ACHN (cell line): ENCODE measurements around the gene MGAT4A.

ENCODE experiments used
- DNase-seq: peaks from one replicate; pipeline ENCODE4 v3.0.0-alpha.2; 2015
- in situ Hi-C: cut with HindIII; loops from 2 replicates; pipeline ENCODE4 v1.10.0; 2017; ENCODE audit warnings: low sequenced_read_pairs, low pct_ligation_motif_present, low pct_unique_long_range_greater_than_20kb

Gene MGAT4A

DNA sequence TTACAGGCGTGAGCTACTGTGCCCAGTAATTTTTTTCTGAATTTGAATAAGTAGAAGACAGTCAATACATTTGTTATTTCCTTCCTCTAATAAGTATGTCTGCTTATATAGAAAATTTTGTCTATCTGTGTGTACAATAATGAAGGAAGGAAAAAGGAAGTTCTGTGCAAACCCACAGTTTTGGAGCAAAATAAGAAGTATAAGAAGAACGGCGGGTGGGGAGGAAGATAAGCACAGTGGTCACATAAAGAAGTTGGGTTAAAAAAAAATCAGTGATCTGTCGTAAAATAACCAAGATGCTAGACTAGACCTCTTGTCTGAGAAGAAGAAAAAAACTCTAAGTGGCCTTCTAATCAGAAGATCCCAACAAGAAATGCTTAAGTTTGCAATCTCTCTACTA lies 20.2 kb downstream of the MGAT4A start:
- DNase-seq = no peak
- in situ Hi-C loops = no loop called here

DNA sequence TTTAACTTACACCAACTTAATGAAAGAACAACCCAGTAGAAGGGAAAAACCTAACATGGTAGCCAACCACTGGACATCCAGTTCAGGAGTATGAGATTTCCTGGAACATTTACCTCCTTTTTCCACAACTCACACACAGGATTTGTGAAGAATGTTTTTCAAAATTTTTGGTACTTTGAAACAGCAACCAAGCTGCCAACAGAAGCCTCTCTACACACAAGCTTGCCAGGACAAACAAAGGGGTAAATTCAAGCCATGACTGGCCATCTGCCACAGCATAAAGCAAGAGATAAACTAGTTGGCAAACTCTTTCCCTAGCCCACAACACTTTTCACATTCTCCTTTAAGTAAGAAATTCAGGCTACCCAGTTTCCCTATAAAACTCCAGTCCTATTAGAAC lies 21.4 kb downstream of the MGAT4A start:
- no peak for DNase-seq
- in situ Hi-C loops = no loop called here

DNA sequence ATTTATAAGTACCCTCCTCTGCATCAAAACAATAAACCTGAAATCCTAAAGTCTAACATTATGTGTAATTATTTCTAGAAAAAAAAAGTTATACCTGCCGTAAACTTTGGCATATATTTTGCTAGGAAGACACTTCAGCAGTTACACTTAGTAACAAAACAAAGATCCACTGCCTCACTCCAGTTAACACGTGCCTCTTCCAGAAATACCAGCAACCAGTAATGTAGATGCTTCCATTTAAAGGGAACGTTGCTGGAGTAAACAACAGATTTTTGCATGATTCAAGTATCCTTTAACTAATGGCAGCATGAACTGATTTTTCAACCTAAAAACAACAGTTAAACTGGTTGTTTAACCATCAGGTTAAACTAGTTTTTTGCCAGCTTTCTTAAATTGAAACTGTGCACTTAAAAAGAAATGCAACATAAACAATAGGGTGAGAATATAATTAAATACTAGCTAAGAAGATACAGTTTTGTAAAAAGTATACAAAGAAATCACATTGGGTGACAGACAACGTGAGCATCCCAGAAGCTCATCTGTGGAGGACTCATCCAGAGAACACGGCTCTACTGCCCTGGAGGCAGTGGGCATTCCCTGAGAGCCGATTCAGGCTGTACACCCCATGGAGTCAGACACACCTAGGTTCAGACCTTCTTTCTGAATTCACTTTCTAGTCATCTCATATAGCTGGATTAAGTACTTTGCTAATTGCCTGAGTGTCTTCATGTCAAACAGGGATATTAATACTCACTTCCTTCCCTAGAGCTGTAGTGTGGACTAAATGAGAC lies 22.3 kb downstream of the MGAT4A start:
- DNase-seq = no peak
- in situ Hi-C loops = no loop called here

DNA sequence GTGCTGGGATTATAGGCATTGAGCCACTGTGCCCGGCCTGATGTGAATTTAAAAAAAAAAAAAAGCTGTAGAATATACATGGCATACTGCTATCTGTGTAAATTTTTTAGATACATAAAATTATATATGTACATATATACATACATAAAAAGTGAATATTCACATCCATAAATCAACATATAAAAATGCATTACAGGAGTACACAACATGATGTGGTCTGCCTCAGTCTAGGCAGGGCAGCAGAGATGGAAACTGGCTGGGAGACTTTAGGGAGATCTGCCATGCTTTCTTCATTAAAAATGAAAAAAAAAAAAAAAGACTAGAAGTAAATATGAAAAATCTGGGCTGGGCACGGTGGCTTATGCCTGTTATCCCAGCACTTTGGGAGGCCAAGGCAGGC lies 24.3 kb downstream of the MGAT4A start:
- in situ Hi-C loops = no loop called here

DNA sequence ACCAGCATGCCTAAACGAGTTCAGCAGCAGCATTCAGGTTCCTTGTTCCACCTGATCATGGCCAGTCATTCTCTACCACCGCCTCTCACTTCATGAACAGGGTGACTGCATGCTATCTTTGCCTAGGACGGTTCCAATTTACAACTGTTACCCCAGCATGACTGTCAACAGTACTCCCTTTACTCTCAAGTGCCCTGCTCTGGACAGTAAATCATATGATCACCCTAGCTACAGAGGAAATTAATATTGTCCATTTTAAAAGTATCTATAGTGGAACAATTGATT lies 25.7 kb downstream of the MGAT4A start:
- in situ Hi-C loops = no loop called here
- no peak for DNase-seq

More for the DNA sequence above, 24.3 kb downstream of the MGAT4A start:
- no peak for DNase-seq

DNA sequence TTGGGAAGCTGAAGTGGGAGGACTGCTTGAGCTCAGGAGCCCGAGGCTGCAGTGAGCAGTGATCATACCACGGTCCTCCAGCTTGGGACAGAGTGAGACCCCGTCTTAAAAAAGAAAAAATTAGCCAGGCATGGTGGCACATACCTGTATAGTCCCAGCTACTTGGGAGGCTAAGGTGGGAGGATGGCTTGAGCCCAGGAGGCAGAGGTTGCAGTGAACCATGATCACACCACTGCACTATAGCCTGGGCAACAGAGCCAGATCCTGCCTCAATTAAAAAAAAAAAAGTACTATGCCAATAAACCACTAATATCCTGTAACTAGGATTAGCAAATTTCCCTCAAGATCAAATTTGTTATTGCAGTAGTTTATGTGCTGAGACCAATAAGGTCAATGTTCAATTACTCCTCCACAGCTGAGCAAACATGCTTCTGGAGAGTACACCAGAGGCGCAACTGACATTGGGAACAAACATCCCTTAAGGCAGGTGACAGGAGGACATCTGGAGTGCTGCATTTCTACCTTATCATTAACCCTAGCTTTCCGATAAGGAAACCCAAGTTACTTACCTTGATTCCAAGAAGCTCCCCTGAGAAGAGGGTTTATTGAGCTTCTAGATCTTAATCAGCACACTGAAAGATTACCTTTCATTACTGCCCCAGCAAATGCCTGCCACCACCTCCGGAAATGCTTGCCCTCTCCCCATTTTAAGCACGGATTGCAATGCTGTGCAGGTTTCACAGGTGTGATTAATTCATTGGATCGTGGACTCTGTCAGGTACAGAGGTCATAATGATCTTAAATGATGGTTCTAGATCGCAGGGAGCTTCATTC lies 26.2 kb downstream of the MGAT4A start:
- in situ Hi-C loops = no loop called here
- no peak for DNase-seq

DNA sequence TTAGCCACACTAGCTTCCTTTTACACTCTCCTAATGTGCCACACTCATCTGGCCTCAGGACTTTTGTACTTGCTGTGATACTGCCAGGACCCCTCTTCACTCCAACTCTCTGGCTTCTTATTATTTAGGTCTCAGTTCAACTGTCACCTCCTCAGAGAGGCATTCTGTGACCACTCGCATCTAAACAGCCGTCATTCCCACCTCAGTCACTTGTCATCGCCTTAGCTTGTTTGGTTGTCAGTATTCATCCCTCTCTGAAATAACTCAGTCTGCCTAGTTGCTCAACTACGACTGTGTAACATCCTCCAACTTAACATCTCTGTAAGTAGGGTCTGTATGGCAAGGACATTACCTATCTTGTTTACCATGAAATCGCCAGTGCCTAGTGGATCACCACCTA lies 27.2 kb downstream of the MGAT4A start:
- no peak for DNase-seq
- in situ Hi-C loops = no loop called here

DNA sequence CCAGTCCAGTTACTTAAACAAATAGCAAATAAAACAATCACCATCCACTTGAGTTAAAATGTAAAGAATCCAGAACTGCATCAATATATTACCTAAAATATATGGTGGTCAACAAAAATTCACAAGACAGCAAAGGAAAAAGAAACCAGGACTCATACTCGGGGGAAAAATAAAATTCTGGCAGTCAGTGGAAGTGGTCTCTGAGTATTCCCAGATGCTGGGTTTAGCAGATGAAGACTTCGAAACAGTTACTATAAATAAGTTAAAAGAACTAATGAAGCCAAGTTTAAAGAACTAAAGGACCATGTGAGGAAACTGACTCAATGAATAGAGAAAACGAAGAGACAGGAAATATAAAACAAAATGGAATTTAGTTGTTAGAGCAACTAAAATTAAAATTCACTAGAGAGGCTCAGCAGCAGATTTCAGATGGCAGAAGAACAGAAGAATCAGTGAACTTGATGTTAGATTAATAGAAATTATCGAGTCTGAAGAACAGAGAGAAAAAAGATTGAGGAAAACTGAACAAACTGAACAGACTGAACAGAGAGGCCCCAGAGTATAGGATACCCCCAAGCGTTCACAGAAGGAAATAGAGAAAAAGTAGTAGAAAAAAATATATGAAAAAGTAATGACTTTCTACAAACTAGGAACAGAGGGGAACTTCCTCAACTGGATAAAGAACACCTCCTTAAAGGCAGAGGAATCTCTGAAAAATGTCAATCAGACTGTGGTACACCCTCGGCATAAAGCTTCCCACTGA lies 27.9 kb downstream of the MGAT4A start:
- in situ Hi-C loops = no loop called here
- no peak for DNase-seq

DNA sequence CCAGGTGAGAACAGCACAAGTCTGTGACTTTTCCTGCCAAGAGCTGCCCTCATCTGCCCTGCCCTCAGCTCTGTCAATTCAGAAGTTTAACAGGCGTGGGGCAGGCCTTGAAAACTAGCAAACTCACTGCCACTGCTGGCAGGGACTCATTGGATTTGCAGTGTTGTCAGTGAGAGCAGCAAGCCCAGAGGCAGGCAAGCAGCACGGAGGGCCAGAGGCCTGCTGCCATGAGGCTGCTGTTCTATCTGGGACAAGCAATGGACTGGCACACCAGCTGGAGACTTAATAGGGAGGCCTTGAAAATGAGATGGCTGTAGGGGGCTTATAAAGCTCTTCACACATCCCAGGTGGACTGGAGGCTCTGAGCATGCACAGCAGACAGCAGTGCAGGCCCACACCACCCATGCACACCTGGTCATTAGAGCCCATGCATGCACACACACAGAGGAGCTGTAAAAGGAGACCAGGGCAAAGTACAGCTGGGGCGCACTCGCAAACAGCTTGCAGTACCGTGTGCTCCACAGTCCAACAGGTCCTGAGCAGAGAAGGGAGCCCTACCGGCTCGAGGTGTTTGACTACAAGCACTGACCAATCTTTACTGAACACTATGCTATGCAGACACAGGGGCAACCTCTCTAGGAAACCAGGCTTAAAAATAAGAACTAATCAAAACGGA lies 28.7 kb downstream of the MGAT4A start:
- in situ Hi-C loops = no loop called here
- DNase-seq = no peak

DNA sequence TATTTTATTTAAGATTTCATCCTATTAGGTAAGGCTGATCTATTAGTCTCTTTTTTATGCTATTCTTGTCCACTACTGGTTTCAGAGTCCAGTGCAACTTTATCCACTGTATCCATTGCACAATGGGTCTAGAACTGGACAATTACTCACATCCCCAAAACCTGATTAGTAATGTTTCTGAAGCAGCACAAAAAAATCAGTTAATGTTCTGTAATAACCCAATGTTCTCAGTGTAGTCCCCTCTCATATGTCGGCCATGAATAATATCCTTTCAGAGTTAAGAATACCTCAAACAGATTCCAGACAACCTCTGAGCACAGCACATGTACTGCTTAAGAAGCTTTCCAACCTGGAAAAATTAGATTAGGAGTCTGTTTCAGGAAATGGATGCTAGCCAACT lies 29.7 kb downstream of the MGAT4A start:
- DNase-seq = no peak
- in situ Hi-C loops = no loop called here

DNA sequence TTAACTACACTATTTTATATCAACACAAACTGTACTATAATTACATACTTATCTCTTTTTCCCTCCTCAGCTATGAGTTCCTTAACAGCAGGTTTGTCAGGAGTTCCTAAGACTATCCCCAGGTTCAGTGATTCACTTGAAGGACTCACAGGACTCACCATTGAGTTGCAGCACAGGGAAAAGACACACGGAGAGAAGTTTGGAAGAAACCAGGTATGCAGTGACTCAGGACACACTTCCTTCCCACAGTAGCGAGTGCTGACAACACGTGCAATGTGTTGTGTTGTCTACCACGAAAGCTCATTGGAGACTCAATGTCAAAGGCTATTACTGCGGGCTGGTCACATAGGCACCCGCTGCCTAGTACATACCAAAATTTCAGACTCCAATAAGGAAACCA lies 32.0 kb downstream of the MGAT4A start:
- DNase-seq = no peak
- in situ Hi-C loops = no loop called here

DNA sequence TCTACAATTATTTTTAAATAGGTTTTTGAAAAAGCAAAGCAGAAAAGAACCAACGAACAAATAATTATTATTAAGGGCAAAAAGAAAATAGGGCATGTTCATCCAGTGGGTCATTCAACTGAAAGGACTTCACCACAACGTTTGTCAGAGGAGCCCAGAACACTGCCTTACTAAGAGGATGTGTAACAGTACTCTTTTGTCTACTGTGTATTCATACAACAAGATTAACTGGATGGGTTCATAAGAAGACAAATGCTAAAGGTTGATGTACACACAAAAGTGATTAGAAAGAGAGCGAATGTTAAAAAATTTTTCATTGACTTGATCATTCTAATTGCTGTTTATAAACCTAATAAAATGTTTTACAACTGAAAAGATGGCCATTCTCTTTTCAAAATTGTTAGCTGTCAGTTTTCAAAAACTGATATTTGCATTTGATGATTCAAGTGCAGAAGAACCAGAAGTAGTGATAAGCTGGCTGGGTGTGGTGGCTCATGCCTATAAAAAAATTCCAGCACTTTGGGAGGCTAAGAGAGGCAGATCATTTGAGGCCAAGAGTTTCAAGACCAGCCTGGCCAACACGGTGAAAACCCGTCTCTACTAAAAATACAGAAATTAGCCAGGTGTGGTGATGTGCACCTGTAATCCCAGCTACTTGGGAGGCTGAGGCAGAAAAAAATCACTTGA lies 33.1 kb downstream of the MGAT4A start:
- DNase-seq = no peak
- in situ Hi-C loops = no loop called here

DNA sequence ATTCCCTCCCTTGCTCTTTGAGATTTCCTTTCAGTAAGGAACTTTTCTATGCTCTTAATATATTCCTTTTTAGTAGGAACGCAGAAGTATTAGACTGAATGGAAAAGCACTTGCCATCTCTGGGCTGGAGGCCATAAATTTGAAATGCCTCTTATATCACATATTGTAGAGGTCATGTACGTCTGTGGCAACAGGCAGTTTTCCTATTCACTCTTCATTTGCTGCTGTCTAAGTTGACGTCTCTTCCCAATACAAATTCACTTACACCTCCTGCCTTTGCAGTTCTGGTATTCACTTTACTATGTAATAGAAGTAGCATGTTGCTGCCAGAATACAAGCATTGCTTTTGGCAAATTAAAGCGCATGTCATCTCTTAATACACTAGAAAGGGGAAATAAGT lies 34.7 kb downstream of the MGAT4A start:
- no peak for DNase-seq
- in situ Hi-C loops = no loop called here

DNA sequence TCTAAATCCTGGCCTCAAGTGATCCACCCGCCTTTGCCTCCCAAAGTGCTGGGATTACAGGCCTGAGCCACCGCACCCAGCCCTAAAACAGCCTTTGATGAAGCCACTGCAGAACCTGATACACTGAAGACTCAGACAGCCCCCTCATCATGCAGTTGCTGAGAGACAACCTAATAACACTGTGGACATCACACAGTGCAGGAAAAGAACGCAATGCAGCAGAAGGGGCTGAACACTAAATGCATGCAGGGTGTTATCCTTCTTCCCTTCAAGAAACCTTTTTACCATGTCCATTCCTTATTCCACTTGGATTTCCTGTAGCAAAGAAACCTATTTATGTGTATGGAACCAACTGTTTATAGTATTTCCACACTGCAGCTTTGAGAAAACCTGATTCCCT lies 35.7 kb downstream of the MGAT4A start:
- no peak for DNase-seq

DNA sequence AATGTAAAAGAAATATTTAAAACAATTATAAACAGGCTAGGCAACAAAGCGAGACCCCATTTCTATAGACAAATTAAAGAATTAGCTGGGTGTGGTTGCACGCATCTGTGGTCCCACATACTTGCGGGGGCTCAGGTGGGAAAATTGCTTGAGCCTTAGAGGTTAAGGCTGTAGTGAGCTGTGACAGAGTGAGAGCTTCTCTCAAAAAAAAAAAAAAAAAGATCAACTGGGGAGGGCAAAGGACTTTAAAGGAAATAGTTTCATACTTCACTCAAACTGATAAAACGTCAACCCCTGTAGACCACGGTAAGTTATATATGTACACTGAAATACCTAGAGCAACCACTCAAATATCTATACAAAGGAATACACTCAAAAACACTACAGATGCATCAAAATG lies 37.5 kb downstream of the MGAT4A start:
- DNase-seq = no peak
- in situ Hi-C loops = no loop called here

More for the DNA sequence above, 35.7 kb downstream of the MGAT4A start:
- in situ Hi-C loops = no loop called here

DNA sequence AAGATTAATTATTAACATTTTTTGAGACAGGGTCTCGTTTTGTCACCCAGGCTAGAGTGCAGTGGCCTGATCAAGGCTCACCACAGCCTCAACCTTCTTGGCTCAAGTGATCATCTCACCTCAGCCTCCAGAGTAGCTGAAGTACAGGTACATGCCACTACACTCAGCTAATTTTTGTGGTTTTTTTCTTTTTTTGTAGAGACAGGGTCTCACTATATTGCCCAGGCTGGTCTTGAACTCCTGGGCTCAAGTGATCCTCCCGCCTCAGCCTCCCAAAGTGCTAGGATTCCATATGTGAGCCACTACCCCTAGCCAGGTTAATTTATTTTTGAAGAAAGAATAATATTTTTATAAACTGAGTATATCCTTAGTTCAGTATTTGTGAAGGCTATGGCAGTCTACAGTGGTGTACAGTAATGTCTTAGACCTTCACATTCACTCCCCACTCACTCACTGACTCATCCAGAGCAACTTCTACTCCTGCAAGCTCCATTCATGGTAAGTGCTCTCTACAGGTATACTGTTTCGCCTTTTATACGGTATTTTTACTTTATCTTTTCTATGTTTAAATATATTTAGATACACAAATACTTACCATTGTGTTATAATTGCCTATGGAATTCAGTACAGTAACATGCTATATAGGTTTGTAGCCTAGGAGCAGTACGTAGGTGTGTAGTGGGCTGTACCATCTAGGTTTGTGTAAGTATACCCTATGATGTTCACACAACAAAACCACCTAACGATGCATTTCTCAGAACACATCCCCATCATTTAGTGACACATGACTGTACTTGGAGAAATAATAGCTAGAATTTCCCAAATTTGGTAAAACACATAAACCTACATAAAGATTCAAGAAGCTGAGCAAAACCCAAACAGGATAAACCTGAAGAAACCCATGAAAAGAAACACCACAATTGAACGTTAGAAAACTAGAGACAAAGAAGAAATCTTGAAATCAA lies 38.6 kb downstream of the MGAT4A start:
- DNase-seq = no peak
- in situ Hi-C loops = no loop called here

DNA sequence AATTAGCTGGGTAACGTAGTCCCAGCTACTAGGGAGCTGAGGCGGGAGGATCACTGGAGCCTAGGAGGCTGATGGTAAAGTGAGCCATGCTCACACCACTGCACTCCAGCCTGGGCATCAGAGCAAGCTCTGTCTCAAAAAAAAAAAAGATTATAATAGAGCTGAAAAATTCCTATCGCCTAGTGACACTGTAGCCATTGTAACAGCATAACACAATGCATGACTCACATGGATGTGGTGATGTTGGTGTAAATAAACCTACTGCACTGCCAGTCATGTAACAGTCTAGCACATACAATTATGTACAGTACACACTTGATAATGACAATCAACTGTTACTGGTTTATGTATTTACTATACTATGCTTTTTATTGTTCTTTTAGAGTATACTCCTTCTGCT lies 39.6 kb downstream of the MGAT4A start:
- in situ Hi-C loops = no loop called here
- peak; percentile 24 for DNase-seq
